Upper lobe of left lung (tissue), 6 donors: ENCODE results near the gene OTOF. TPM values are rescaled to one million over a fixed set of nuclear protein-coding genes. Genes with fewer than 3 reads are reported as not detected.

Experiments
- ATAC-seq, 2 donors: fragments of 200-7000 bp; cut with Tn5 transposase; one replicate each; pipeline ENCODE4 v1.9.1; 2022; ENCODE audit warnings: mild to moderate bottlenecking in 2 of 2, moderate library complexity in 2 of 2; ENCODE audit not compliant: low FRiP score in 2 of 2
- DNase-seq, 2 donors: peaks; one replicate each; pipeline ENCODE4 v3.0.0-alpha.2; 2019 to 2020
- H3K27ac ChIP-seq, 4 donors: fragments of 200-600 bp; sonication (generic); one replicate each; pipeline ENCODE4 v1.5.1; 2016 to 2019
- H3K27me3 ChIP-seq, 4 donors: fragments of 200-600 bp; sonication (generic); one replicate each; pipeline ENCODE4 v1.5.1; 2017 to 2019
- H3K36me3 ChIP-seq, 4 donors: fragments of 200-600 bp; sonication (generic); one replicate each; pipeline ENCODE4 v1.5.1; 2016 to 2019
- H3K4me1 ChIP-seq, 4 donors: fragments of 200-600 bp; sonication (generic); one replicate each; pipeline ENCODE4 v1.5.1; 2018 to 2019
- H3K4me3 ChIP-seq, 4 donors: fragments of 200-600 bp; sonication (generic); one replicate each; pipeline ENCODE4 v1.5.1; 2017 to 2019; ENCODE audit warnings: mild to moderate bottlenecking in 2 of 4, moderate library complexity in 1 of 4
- H3K9me3 ChIP-seq, 4 donors: fragments of 200-600 bp; sonication (generic); one replicate each; pipeline ENCODE4 v1.5.1; 2018 to 2019
- EP300 ChIP-seq, 4 donors: sonication (generic); formaldehyde crosslinking; IDR thresholded peaks; one replicate each; pipeline ENCODE4 v1.5.1; 2017; ENCODE audit warnings: antibody characterized with exemption in 4 of 4, control low read depth in 2 of 4
- POLR2A ChIP-seq, 4 donors: fragments of 450-650 bp; IDR thresholded peaks; one replicate each; pipeline ENCODE4 v1.5.1; 2016 to 2017; ENCODE audit warnings: antibody characterized with exemption in 4 of 4, mild to moderate bottlenecking in 2 of 4
- POLR2AphosphoS5 ChIP-seq, 2 donors: sonication (generic); formaldehyde crosslinking; IDR thresholded peaks; one replicate each; pipeline ENCODE4 v1.5.1; 2017; ENCODE audit warnings: antibody characterized with exemption in 2 of 2
- WGBS, 2 donors: methylation state at CpG; one replicate each; pipeline ENCODE4 v1.1.5; 2017 to 2018; 5-methylcytosine and 5-hydroxymethylcytosine counted together
- total RNA-seq, 6 donors: library from RNA; depleted of rRNA in 4 of 6; stranded (reverse); fragments of >200 nt in 4 of 6; gene quantifications; one replicate each; pipeline versions ENCODE4 v1.1.0 to v1.2.1, GENCODE V29; 2016 to 2021
- TF ChIP-seq, protein P1 (sequence below), 6 experiments: fragments of 450-650 bp in 4 of 6; fragments of 200-600 bp in 2 of 6; sonication (generic) in 2 of 6; IDR thresholded peaks; one replicate each; pipeline ENCODE4 v1.5.1; 2016 to 2019; ENCODE audit warnings: antibody characterized with exemption in 6 of 6
- donor health status: DM: no; HTN: no; CAD: no; lungs with moderate emphysema.
- donor health status: DM: no; HTN: yes; CAD: no; lungs with severe emphysema.

OTOF gene
- total RNA-seq, 6 donors from 2014 or later, result 0.10 to 0.15 (median 0.11) TPM; not detected in 3

DNA sequence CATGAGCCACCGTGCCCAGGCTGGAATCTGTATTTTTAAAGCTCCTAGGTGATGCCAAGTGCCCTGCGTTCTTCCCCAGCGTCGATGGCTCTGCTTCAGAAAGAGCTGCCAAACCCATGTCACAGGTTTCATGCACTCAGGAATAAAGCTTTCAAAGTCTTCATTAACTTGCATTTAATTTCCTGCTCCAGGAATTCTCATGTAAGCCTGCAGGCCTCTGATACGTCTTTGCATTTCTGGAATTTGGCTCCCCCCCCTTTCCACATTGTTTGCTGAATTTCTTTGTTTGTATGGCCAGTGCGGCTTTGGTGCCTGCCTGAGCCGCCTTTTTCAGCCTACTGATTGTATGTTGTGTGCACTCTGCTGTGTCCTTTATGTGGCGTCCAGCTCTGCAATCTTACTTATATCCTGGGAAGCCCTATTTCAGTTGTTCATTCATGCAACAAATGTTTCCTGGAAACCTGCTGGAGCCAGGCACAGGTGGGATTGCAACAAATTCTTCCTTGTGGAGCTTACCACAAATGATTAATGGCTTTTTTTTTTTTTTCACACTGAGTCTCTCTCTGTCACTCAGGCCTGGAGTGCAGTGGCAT, 17.9 kb upstream of the OTOF start:
- H3K36me3 ChIP-seq, result no peaks in the 10 kb centered on the region
- no peaks in the 10 kb centered on the region for H3K27me3 ChIP-seq
- no peak overlapping the region for H3K4me3 ChIP-seq
- ATAC-seq, result no peak
- TF ChIP-seq POLR2AphosphoS5 (IDR thresholded peaks at IDR 0.05), result no peak
- TF ChIP-seq, protein P1, sequence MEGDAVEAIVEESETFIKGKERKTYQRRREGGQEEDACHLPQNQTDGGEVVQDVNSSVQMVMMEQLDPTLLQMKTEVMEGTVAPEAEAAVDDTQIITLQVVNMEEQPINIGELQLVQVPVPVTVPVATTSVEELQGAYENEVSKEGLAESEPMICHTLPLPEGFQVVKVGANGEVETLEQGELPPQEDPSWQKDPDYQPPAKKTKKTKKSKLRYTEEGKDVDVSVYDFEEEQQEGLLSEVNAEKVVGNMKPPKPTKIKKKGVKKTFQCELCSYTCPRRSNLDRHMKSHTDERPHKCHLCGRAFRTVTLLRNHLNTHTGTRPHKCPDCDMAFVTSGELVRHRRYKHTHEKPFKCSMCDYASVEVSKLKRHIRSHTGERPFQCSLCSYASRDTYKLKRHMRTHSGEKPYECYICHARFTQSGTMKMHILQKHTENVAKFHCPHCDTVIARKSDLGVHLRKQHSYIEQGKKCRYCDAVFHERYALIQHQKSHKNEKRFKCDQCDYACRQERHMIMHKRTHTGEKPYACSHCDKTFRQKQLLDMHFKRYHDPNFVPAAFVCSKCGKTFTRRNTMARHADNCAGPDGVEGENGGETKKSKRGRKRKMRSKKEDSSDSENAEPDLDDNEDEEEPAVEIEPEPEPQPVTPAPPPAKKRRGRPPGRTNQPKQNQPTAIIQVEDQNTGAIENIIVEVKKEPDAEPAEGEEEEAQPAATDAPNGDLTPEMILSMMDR (IDR thresholded peaks at IDR 0.05), result no peak
- 72 to 74% methylated on average over 8 of the region's 8 CpGs for WGBS, 2 donors
- H3K27ac ChIP-seq, result no peak overlapping the region
- no peak for DNase-seq
- H3K9me3 ChIP-seq, result no peaks in the 10 kb centered on the region
- no peaks in the 10 kb centered on the region for H3K4me1 ChIP-seq

DNA sequence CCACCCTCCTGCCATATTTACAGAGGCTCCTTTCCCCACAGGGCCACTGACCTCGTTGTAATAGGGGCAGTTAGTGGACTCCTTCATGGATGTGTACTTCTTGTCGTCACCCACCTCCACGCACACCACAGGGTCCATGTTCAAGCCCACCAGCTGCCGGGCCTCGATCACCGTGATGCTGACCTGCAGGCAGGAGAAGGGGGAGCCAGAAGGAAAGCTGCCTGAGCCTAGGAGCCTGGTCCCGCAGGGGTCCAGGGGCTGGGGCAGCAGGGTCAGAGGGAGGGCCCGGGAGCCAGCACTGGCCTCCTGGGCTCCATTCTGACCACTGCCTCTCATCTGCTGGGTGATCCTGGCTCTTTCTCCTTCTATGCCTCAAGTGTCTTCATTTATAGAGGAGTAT, 17.0 kb upstream of the OTOF start:
- no peaks in the 10 kb centered on the region for H3K36me3 ChIP-seq
- DNase-seq, result peak in 1 of 2 donors; percentile 52
- no peak for TF ChIP-seq POLR2A (IDR thresholded peaks at IDR 0.05)
- TF ChIP-seq, protein P1 (IDR thresholded peaks at IDR 0.05), result no peak
- no peak for TF ChIP-seq EP300 (IDR thresholded peaks at IDR 0.05)
- TF ChIP-seq POLR2AphosphoS5 (IDR thresholded peaks at IDR 0.05), result no peak
- H3K27me3 ChIP-seq, result no peaks in the 10 kb centered on the region
- H3K27ac ChIP-seq, result no peak overlapping the region
- whole genome bisulfite sequencing, 2 donors, result 95 to 98% methylated on average over 8 of the region's 8 CpGs
- no peaks in the 10 kb centered on the region for H3K4me1 ChIP-seq
- no peaks in the 10 kb centered on the region for H3K9me3 ChIP-seq
- no peak for ATAC-seq
- no peak overlapping the region for H3K4me3 ChIP-seq

DNA sequence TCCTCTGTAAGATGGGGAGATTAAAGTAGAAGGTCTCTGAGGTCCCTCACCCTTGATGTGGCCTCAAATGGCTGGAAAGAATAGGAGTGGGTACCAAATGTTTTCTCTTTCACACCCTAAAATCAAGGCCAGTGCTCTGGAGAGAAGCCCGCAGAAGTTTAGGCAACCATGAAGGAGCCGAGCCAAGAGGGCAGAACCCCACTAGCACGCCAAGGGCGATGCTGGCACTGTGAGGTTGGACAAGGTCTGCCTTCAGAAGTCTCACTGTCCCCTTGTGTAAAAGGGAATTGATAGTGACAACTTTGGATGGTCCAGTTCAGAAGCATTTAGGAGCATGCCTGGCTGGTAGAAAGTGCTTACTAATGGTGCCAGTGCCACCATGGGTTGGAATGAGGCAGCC, 16.3 kb upstream of the OTOF start:
- no peak overlapping the region for H3K27ac ChIP-seq
- no peak for ATAC-seq
- no peak overlapping the region for H3K4me3 ChIP-seq
- H3K36me3 ChIP-seq, result no peaks in the 10 kb centered on the region
- H3K27me3 ChIP-seq, result no peaks in the 10 kb centered on the region
- H3K9me3 ChIP-seq, result no peaks in the 10 kb centered on the region
- TF ChIP-seq POLR2AphosphoS5 (IDR thresholded peaks at IDR 0.05) (no peak), POLR2A (IDR thresholded peaks at IDR 0.05) (no peak), EP300 (IDR thresholded peaks at IDR 0.05) (no peak)
- TF ChIP-seq, protein P1 (IDR thresholded peaks at IDR 0.05), result no peak
- H3K4me1 ChIP-seq, result no peaks in the 10 kb centered on the region
- no peak for DNase-seq
- WGBS, 2 donors, result 98 to 100% methylated on average over 4 of the region's 4 CpGs

DNA sequence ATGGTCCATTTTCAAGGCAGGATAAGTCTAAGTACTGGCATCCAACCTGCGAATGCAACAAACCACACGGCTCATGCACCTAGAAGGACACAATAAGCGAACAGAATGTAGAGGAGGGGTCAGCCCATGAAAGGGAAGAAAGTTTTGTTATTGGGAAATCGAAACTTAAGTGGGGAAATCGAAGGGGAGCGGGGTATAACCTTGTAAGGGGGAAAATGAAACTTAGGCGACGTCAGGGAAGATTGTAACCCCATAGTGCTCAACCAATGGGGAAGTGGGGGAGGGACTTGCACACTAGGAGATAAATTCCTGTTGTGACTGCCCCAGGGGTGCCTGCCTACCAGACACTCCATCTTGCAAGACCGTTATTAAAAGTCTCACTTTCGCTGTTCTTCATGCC, 15.6 kb upstream of the OTOF start:
- H3K27ac ChIP-seq, result no peak overlapping the region
- no peak for DNase-seq
- TF ChIP-seq POLR2A (IDR thresholded peaks at IDR 0.05) (no peak), EP300 (IDR thresholded peaks at IDR 0.05) (no peak)
- TF ChIP-seq, protein P1 (IDR thresholded peaks at IDR 0.05), result no peak
- ATAC-seq, result peak in 1 of 2 donors; percentile 4
- H3K27me3 ChIP-seq, result no peaks in the 10 kb centered on the region
- H3K4me3 ChIP-seq, result no peak overlapping the region
- no peaks in the 10 kb centered on the region for H3K4me1 ChIP-seq
- 68 to 83% methylated on average over 10 of the region's 10 CpGs for WGBS, 2 donors
- H3K36me3 ChIP-seq, result no peaks in the 10 kb centered on the region
- H3K9me3 ChIP-seq, result no peaks in the 10 kb centered on the region

DNA sequence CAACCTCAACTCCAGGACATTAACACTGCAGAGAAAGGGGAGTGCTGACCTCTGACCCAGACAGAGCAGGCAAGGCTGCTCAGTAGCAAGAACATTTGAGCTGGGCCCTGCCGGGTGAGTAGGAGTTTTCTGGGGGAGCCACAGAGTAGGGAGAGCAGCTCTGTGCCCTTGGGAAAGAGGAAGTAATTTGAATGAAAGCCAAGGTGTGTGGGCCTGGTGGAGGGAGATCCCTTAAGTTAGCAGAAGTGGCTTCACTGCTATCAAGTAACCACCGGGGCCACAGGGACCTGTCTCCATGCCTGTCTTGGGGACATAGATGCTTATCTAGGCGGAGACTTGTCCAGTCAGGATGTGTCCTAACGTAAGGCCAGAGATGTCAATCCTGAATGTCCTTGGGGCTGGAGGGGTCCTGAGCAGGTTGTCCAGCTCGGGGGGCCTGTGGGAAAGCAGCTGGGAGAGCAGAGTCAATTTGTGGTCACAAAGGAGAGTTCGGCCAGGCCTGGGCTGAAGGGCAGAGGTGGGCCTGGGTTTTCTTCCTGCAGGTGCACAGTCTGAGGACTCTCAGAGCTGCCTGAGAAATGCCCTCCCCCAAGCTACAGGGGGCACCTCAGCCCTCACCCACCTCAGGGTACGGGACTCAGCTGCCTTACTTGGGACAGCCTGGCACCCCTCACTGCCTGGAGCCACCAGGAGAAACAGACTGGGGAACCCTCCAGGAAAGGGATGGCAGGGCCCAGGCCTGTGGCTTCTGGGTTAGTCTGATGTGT, 15.0 kb upstream of the OTOF start:
- WGBS, 2 donors, result 72 to 92% methylated on average over 5 to 6 of the region's 7 CpGs

More for the DNA sequence above, 15.0 kb upstream of the OTOF start:
- no peaks in the 10 kb centered on the region for H3K36me3 ChIP-seq
- H3K4me1 ChIP-seq, result no peaks in the 10 kb centered on the region
- TF ChIP-seq POLR2A (IDR thresholded peaks at IDR 0.05) (no peak), POLR2AphosphoS5 (IDR thresholded peaks at IDR 0.05) (no peak), EP300 (IDR thresholded peaks at IDR 0.05) (no peak)
- TF ChIP-seq, protein P1 (IDR thresholded peaks at IDR 0.05), result no peak
- DNase-seq (no peak), ATAC-seq (no peak)
- no peak overlapping the region for H3K27ac ChIP-seq
- no peaks in the 10 kb centered on the region for H3K27me3 ChIP-seq
- no peaks in the 10 kb centered on the region for H3K9me3 ChIP-seq
- no peak overlapping the region for H3K4me3 ChIP-seq
